K562 (cell line): ENCODE measurements around the gene ARHGEF33. TPM values are rescaled to one million over a fixed set of nuclear protein-coding genes. Genes with fewer than 3 reads are reported as not detected.

Source experiments
- ATAC-seq: fragments of 200-7000 bp; cut with Tn5 transposase; 3 replicates; pipeline ENCODE4 v1.9.1; 2020; ENCODE audit warnings: moderate library complexity
- BruUV-seq: library from RNA; stranded (reverse); fragments of 400-500 nt; replicated peaks from 2 replicates; lab custom pipeline; 2021; lab: Mats Ljungman, UMichigan
- CTCF ChIA-PET: fragments of 300-600 bp; formaldehyde crosslinking; extraction: SDS; loops from one replicate; lab custom pipeline; 2021; ENCODE audit warnings: low intra/inter-chr PET ratio; lab: Yijun Ruan, JAX
- POLR2A ChIA-PET: fragments of 300-600, 350-650 bp; sonication (Branson Sonifier 250); formaldehyde crosslinking; extraction: SDS; loops from one replicate; lab custom pipeline; 2021; ENCODE audit warnings: antibody characterized with exemption, inconsistent platforms; lab: Yijun Ruan, JAX
- DNase-seq, 4 experiments: peaks; one replicate each; pipeline versions ENCODE4 v3.0.0 to v3.0.0-alpha.2; 2011 to 2018; ENCODE audit warnings: low spot score in 3 of 4, mixed read lengths in 3 of 4; ENCODE audit errors: extremely low read depth in 1 of 4
- FAIRE-seq: peaks from 2 replicates; lab custom pipeline; 2011; peaks lifted over from hg19 to GRCh38; lab: Jason Lieb, UNC
- H2AFZ ChIP-seq: 2 replicates; pipeline ENCODE4 v1.6.0; 2011; ENCODE audit warnings: low read depth, low read length, control low read depth, inconsistent platforms
- H3K27ac ChIP-seq: fragments of 200-600 bp; 3 replicates; pipeline ENCODE4 v1.8.0; 2011; ENCODE audit warnings: low read depth, mild to moderate bottlenecking, control low read depth, inconsistent platforms, low read length, moderate library complexity, mixed read lengths; ENCODE audit errors: extremely low read depth
- H3K27me3 ChIP-seq, 2 experiments: fragments of 300-600 bp in 1 of 2; 2 replicates in 1 of 2; 3 replicates in 1 of 2; pipeline versions ENCODE4 v1.6.0 to v1.8.0; 2011; ENCODE audit warnings: inconsistent platforms in 2 of 2, low read length in 2 of 2, mild to moderate bottlenecking in 1 of 2, mixed read lengths in 1 of 2, moderate library complexity in 1 of 2; ENCODE audit not compliant: control insufficient read depth in 2 of 2, insufficient read depth in 2 of 2
- H3K36me3 ChIP-seq: fragments of 300-600 bp; 3 replicates; pipeline ENCODE4 v1.8.0; 2011; ENCODE audit warnings: mild to moderate bottlenecking, low read length, inconsistent platforms; ENCODE audit not compliant: control insufficient read depth, insufficient read depth
- H3K4me1 ChIP-seq, 2 experiments: fragments of 200-600 bp in 1 of 2; replicated peaks in 1 of 2; 2 replicates in 1 of 2; 3 replicates in 1 of 2; pipeline versions ENCODE4 v1.5.1 to v1.8.0; 2011; ENCODE audit warnings: inconsistent platforms in 2 of 2, low read length in 2 of 2, mild to moderate bottlenecking in 1 of 2, mixed read lengths in 1 of 2, moderate library complexity in 1 of 2; ENCODE audit not compliant: control insufficient read depth in 2 of 2, insufficient read depth in 2 of 2
- H3K4me2 ChIP-seq: 2 replicates; pipeline ENCODE4 v1.6.1; 2011; ENCODE audit warnings: low read length, control low read depth, inconsistent platforms, mixed read lengths; ENCODE audit not compliant: insufficient read depth
- H3K4me3 ChIP-seq: fragments of 200-600 bp; sonication (generic), shearing (Covaris generic); 2 replicates; pipeline ENCODE4 v1.5.1; 2016; ENCODE audit warnings: control low read depth, inconsistent platforms
- H3K79me2 ChIP-seq: fragments of 200-600 bp; 3 replicates; pipeline ENCODE4 v1.8.0; 2011; ENCODE audit warnings: low read length, inconsistent platforms; ENCODE audit not compliant: control insufficient read depth, insufficient read depth
- H3K9ac ChIP-seq, 2 experiments: 2 replicates each; pipeline versions ENCODE4 v1.6.0 to v1.6.1; 2011; ENCODE audit warnings: low read depth in 2 of 2, low read length in 2 of 2, control low read depth in 1 of 2, inconsistent platforms in 1 of 2, mild to moderate bottlenecking in 1 of 2, mixed read lengths in 1 of 2; ENCODE audit not compliant: insufficient read depth in 1 of 2
- H3K9me1 ChIP-seq: one replicate; pipeline ENCODE4 v1.6.0; 2011; ENCODE audit warnings: inconsistent platforms, mild to moderate bottlenecking, low read length, moderate library complexity; ENCODE audit not compliant: control insufficient read depth, insufficient read depth
- H3K9me3 ChIP-seq: replicated peaks from 2 replicates; pipeline ENCODE4 v1.5.1; 2011; ENCODE audit warnings: low read depth, low read length, inconsistent platforms; ENCODE audit not compliant: control insufficient read depth, insufficient read depth
- H4K20me1 ChIP-seq: replicated peaks from 2 replicates; pipeline ENCODE4 v1.6.1; 2011; ENCODE audit warnings: low read length, inconsistent platforms, mixed read lengths; ENCODE audit not compliant: control insufficient read depth, insufficient read depth
- BRD4 ChIP-seq: fragments of 200-600 bp; sonication (generic); IDR thresholded peaks from 2 replicates; pipeline ENCODE4 v1.6.1; 2017; ENCODE audit warnings: inconsistent platforms
- CEBPZ ChIP-seq: fragments of 150-350 bp; IDR thresholded peaks from 2 replicates; pipeline ENCODE4 v1.6.1; 2014; ENCODE audit warnings: low read depth, mild to moderate bottlenecking, low read length, borderline replicate concordance
- KHSRP ChIP-seq: fragments of 450-650 bp; IDR thresholded peaks from 2 replicates; pipeline ENCODE4 v1.6.1; 2017
- PCBP2 ChIP-seq: fragments of 200-400 bp; formaldehyde crosslinking; IDR thresholded peaks from 2 replicates; pipeline ENCODE4 v1.6.1; 2018; ENCODE audit warnings: low read length, low read depth, mild to moderate bottlenecking, moderate library complexity; ENCODE audit not compliant: poor library complexity, severe bottlenecking
- POLR2G ChIP-seq: fragments of 200-400 bp; formaldehyde crosslinking; IDR thresholded peaks from 2 replicates; pipeline ENCODE4 v1.6.1; 2017; ENCODE audit warnings: low read depth, mild to moderate bottlenecking, antibody characterized with exemption, low read length, moderate library complexity
- SMC3 ChIP-seq: conservative IDR thresholded peaks from 2 replicates; pipeline ENCODE4 v1.6.1; 2011; ENCODE audit warnings: low read depth, low read length, improper control_type of control experiment; ENCODE audit not compliant: insufficient read depth
- ZFP1 ChIP-seq: fragments of 450-650 bp; formaldehyde crosslinking; IDR thresholded peaks from 2 replicates; pipeline ENCODE4 v1.4.0; 2020; ENCODE audit warnings: mild to moderate bottlenecking, mixed read lengths
- WGBS: fragments of 100-300 bp; shearing (Covaris generic); methylation state at CpG from one replicate; pipeline ENCODE4 v1.1.6; 2016; ENCODE audit warnings: low coverage, mixed read lengths; ENCODE audit not compliant: insufficient coverage; ENCODE audit errors: missing lambda C conversion rate; 5-methylcytosine and 5-hydroxymethylcytosine counted together
- in situ Hi-C: fragments of 300-500 bp; cut with MboI; formaldehyde crosslinking; loops from 4 replicates; pipeline ENCODE4 v1.15.0; 2018; ENCODE audit warnings: inconsistent platforms, mixed read lengths
- intact Hi-C: fragments of 100-400 bp; cut with micrococcal nuclease; formaldehyde crosslinking; loops from 2 replicates; pipeline ENCODE4 v1.14.2; 2022
- polyA plus RNA-seq, 8 experiments: library from polyadenylated mRNA; depleted of rRNA in 4 of 8; stranded (reverse) in 5 of 8; unstranded in 3 of 8; fragments of >200 nt; fragmentation: Nextera tagmentation in 2 of 8; fragmentation: Illumina TruSeq in 1 of 8; extraction: Ambion mirVana in 2 of 8; extraction: Trizol in 1 of 8; gene quantifications; 2 replicates each; pipeline versions ENCODE4 v1.2.1 to v1.2.3, GENCODE V29; 2011 to 2014; ENCODE audit warnings: inconsistent platforms in 1 of 8, missing spikeins in 1 of 8
- total RNA-seq, 7 experiments: library from RNA; depleted of rRNA in 6 of 7; stranded (reverse); fragments of >200 nt in 6 of 7; fragmentation: Illumina TruSeq in 2 of 7; extraction: Trizol in 2 of 7; gene quantifications; 2 replicates each; pipeline versions ENCODE4 v1.2.1 to v1.2.3, GENCODE V29; 2011 to 2021; ENCODE audit warnings: low replicate concordance in 1 of 7
- TF ChIP-seq, protein P1 (sequence below), 2 experiments: fragments of 450-650 bp; formaldehyde crosslinking in 1 of 2; IDR thresholded peaks; 2 replicates each; pipeline versions ENCODE4 v1.4.0 to v1.6.1; 2014 to 2020; ENCODE audit warnings: mild to moderate bottlenecking in 2 of 2, borderline replicate concordance in 1 of 2, low read depth in 1 of 2
- TF ChIP-seq, protein P2 (sequence below): sonication (generic); formaldehyde crosslinking; IDR thresholded peaks from 2 replicates; pipeline ENCODE4 v1.5.0; 2020; ENCODE audit warnings: missing genetic modification reagents

ARHGEF33 gene
- total and polyA plus RNA-seq, 9 of the 15 experiments (the other 6 are each of a cell fraction or from before 2014, with no cell fraction given), result 0.01 to 0.08 (median 0.03) TPM; not detected in 5

DNA sequence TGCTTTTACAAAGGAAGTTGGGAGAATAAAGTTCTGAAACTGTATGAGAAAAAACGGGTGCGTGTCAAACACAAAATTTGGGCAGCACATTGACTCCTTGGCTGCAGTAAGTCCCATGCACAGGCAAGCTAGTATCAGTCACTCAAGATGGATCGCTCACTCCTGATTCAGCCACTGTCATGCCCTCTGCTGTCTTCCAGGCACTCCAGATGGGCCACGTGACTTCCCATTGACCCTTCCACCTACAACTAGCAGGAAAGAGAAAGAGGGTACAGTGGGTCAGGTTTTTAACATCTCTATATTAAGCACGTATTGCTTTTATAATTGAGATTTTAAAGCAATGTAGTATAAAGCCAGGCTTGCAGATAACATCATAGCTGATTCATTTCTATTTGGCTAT is 8.6 kb downstream of the ARHGEF33 start:
- intact Hi-C loops (no loop called here), in situ Hi-C loops (no loop called here)
- Histone ChIP-seq H2AFZ (no peak overlapping the region), H3K9me1 (no peaks in the 10 kb centered on the region), H3K9me3 (no peaks in the 10 kb centered on the region), H4K20me1 (no peaks in the 10 kb centered on the region), H3K4me3 (no peak overlapping the region), H3K4me1 (no peaks in the 10 kb centered on the region; a peak in 1 of 5 replicates), H3K4me2 (no peak overlapping the region), H3K79me2 (no peaks in the 10 kb centered on the region), H3K36me3 (no peaks in the 10 kb centered on the region), H3K27me3 (peaks cover 6 to 8% of the 10 kb centered on the region in 2 experiments; a peak in 2 of 5 replicates), H3K9ac (no peak overlapping the region), H3K27ac (no peak overlapping the region)
- ATAC-seq, result peak; percentile 51; the same call in 2 of the 3 replicates
- no TSS peak for BruUV-seq
- ChIA-PET CTCF (no interaction called here), POLR2A (interaction anchor here (1.0 to 1.2 kb wide), 2 partner anchors 16 to 57 kb away, joined by 3 read pairs; no protein-coding TSS in a partner anchor)
- 6% methylated on average over 5 of the region's 5 CpGs for WGBS
- FAIRE-seq, result no peak
- peak in 1 of 4 experiments; percentile 16 for DNase-seq
- TF ChIP-seq PCBP2 (no peak), ZFP1 (CRISPR knock-in tag) (no peak), KHSRP (no peak), CEBPZ (no peak), POLR2G (no peak), SMC3 (no peak), BRD4 (no peak)
- TF ChIP-seq, protein P1, sequence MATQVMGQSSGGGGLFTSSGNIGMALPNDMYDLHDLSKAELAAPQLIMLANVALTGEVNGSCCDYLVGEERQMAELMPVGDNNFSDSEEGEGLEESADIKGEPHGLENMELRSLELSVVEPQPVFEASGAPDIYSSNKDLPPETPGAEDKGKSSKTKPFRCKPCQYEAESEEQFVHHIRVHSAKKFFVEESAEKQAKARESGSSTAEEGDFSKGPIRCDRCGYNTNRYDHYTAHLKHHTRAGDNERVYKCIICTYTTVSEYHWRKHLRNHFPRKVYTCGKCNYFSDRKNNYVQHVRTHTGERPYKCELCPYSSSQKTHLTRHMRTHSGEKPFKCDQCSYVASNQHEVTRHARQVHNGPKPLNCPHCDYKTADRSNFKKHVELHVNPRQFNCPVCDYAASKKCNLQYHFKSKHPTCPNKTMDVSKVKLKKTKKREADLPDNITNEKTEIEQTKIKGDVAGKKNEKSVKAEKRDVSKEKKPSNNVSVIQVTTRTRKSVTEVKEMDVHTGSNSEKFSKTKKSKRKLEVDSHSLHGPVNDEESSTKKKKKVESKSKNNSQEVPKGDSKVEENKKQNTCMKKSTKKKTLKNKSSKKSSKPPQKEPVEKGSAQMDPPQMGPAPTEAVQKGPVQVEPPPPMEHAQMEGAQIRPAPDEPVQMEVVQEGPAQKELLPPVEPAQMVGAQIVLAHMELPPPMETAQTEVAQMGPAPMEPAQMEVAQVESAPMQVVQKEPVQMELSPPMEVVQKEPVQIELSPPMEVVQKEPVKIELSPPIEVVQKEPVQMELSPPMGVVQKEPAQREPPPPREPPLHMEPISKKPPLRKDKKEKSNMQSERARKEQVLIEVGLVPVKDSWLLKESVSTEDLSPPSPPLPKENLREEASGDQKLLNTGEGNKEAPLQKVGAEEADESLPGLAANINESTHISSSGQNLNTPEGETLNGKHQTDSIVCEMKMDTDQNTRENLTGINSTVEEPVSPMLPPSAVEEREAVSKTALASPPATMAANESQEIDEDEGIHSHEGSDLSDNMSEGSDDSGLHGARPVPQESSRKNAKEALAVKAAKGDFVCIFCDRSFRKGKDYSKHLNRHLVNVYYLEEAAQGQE (IDR thresholded peaks at IDR 0.05; ENCODE audit: borderline replicate concordance), result 0 out of 2 replicates have a peak, but pooled peaks have one; percentile 6
- TF ChIP-seq, protein P1 (CRISPR knock-in tag; IDR thresholded peaks at IDR 0.05; ENCODE audit: low read depth), result no peak
- TF ChIP-seq, protein P2, sequence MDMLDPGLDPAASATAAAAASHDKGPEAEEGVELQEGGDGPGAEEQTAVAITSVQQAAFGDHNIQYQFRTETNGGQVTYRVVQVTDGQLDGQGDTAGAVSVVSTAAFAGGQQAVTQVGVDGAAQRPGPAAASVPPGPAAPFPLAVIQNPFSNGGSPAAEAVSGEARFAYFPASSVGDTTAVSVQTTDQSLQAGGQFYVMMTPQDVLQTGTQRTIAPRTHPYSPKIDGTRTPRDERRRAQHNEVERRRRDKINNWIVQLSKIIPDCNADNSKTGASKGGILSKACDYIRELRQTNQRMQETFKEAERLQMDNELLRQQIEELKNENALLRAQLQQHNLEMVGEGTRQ (CRISPR knock-in tag), result peak; percentile 78
